Thoracic aorta (tissue), 2 donors: ENCODE data around the gene DNM1. TPM values are rescaled to one million over a fixed set of nuclear protein-coding genes. Genes with fewer than 3 reads are reported as not detected.

Experiments used
- ATAC-seq: fragments of 150-250 bp; one replicate; pipeline ENCODE4 v1.8.0; 2017; ENCODE audit warnings: low read depth; ENCODE audit not compliant: insufficient number of reproducible peaks, low FRiP score
- DNase-seq: peaks from one replicate; pipeline ENCODE4 v3.0.0-alpha.2; 2020; ENCODE audit warnings: low spot score
- H3K27ac ChIP-seq, 2 donors: fragments of 200-600 bp; sonication (generic); 1 replicate in 1 of 2; 2 replicates in 1 of 2; pipeline ENCODE4 v1.5.1; 2016; ENCODE audit warnings: mild to moderate bottlenecking in 2 of 2, moderate library complexity in 2 of 2
- H3K27me3 ChIP-seq: fragments of 200-600 bp; sonication (generic); replicated peaks from 2 replicates; pipeline ENCODE4 v1.6.0; 2016; ENCODE audit warnings: mild to moderate bottlenecking; ENCODE audit not compliant: insufficient read depth
- H3K36me3 ChIP-seq: fragments of 200-600 bp; sonication (generic); one replicate; pipeline ENCODE4 v1.5.1; 2016
- H3K4me1 ChIP-seq, 2 donors: fragments of 200-600 bp; sonication (generic); 1 replicate in 1 of 2; 2 replicates in 1 of 2; pipeline versions ENCODE4 v1.5.1 to v1.6.0; 2016; ENCODE audit warnings: low read depth in 2 of 2, mild to moderate bottlenecking in 1 of 2; ENCODE audit not compliant: control insufficient read depth in 1 of 2
- H3K4me3 ChIP-seq: fragments of 200-600 bp; sonication (generic); 2 replicates; pipeline ENCODE4 v1.5.1; 2016; ENCODE audit warnings: mild to moderate bottlenecking
- H3K9me3 ChIP-seq: fragments of 200-600 bp; sonication (generic); 2 replicates; pipeline ENCODE4 v1.5.1; 2016
- total RNA-seq, 2 donors: library from RNA; depleted of rRNA; stranded (reverse); fragments of >200 nt; gene quantifications; one replicate each; pipeline versions ENCODE4 v1.1.0 to v1.2.3, GENCODE V29; 2016
- TF ChIP-seq, protein P1 (sequence below): fragments of 200-600 bp; sonication (generic); IDR thresholded peaks from one replicate; pipeline ENCODE4 v1.5.1; 2019; ENCODE audit warnings: antibody characterized with exemption

Gene DNM1
- total RNA-seq, 2 donors from 2014 or later = 7.2 to 9.7 TPM

DNA sequence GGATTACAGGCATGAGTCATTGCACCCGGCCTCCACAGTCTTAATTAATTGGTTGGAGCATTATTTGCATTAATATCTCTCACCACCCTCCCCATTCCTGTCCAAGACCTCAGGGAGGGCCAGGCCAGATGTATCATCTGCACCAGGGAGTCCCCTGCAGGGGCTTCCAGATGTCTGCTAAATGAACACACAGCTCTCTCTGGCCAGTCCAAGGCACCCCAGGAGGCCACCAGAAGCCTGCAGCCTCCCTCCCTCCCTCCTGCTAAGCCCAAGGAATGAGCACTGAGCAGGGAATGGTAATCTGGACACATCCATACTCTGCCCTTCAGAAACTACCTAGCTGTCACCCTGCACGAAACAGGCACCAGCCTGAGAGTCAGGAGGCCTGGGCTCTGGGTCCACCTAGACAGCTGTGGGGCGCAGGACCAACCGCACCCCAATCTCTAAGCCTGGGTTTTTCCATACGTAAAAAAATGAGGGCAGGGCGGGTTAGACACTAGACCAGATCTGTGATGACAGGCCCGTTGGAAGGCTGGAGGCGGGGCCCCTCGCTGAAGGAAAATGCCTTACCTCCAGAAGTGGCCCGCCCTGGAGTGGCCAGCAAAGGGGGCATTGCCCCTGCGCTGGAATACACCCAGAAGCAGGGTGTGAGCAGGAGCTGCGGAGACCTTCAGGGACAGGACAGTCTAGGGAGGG, 20.1 kb upstream of the DNM1 start:
- no peak for ATAC-seq
- peaks cover 42% of the 10 kb centered on the region for H3K36me3 ChIP-seq
- H3K27me3 ChIP-seq = no peaks in the 10 kb centered on the region
- no peaks in the 10 kb centered on the region for H3K4me1 ChIP-seq
- no peak overlapping the region for H3K27ac ChIP-seq
- DNase-seq = no peak
- H3K9me3 ChIP-seq = no peaks in the 10 kb centered on the region
- TF ChIP-seq, protein P1, sequence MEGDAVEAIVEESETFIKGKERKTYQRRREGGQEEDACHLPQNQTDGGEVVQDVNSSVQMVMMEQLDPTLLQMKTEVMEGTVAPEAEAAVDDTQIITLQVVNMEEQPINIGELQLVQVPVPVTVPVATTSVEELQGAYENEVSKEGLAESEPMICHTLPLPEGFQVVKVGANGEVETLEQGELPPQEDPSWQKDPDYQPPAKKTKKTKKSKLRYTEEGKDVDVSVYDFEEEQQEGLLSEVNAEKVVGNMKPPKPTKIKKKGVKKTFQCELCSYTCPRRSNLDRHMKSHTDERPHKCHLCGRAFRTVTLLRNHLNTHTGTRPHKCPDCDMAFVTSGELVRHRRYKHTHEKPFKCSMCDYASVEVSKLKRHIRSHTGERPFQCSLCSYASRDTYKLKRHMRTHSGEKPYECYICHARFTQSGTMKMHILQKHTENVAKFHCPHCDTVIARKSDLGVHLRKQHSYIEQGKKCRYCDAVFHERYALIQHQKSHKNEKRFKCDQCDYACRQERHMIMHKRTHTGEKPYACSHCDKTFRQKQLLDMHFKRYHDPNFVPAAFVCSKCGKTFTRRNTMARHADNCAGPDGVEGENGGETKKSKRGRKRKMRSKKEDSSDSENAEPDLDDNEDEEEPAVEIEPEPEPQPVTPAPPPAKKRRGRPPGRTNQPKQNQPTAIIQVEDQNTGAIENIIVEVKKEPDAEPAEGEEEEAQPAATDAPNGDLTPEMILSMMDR = no peak
- no peak overlapping the region for H3K4me3 ChIP-seq

DNA sequence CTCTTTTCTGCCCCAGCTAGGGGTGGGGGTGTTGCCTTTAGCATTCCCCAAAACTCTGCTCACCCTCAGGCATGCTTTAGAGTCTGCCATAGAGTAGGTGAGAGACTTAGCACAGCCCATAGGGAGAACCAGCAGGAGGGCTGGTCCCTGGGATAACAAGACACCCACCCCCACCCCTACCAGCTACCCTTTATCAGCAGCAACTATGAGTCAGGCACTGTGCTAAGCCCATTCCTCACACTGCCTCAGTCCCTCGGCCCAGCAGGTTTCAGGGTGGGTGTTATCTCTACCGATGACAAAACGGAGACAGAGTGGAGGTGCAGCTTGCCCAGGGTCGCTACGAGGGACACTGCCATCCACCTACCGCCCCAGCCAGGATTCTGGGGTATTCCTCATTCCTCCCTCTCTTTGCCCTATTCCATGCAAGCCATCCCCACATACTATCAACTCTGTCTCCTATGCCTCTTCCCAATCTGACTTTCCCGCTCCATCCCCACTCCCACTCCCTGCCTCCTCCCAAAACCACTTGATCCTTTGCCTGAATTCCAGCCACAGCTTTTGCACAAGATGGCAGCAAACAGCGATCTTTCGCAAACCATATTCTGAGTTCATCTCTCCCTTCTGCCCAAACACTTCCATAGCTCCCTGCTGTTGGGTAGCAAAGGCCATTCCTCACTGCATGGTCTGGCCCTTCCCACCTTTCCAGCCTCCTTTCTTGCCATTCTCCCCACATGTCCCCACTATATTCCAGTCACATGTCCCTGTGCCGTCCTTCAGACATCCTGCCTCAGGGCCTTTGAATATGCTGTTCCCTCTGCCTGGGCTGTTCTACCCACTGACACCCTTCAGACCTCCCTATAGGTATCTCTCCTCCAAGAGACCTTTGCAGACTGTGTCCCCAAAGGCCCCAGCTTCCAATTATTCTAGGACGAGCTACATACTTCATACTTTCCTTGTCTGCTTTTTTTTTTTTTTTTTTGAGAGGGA, 16.9 kb upstream of the DNM1 start:
- H3K9me3 ChIP-seq = no peaks in the 10 kb centered on the region
- peaks cover 23% of the 10 kb centered on the region for H3K36me3 ChIP-seq
- peaks cover 6 to 10% of the 10 kb centered on the region in 2 donors for H3K4me1 ChIP-seq
- TF ChIP-seq, protein P1 = no peak
- no peak overlapping the region for H3K27ac ChIP-seq
- no peak for ATAC-seq
- H3K27me3 ChIP-seq = no peaks in the 10 kb centered on the region
- DNase-seq = no peak
- H3K4me3 ChIP-seq = no peak overlapping the region

DNA sequence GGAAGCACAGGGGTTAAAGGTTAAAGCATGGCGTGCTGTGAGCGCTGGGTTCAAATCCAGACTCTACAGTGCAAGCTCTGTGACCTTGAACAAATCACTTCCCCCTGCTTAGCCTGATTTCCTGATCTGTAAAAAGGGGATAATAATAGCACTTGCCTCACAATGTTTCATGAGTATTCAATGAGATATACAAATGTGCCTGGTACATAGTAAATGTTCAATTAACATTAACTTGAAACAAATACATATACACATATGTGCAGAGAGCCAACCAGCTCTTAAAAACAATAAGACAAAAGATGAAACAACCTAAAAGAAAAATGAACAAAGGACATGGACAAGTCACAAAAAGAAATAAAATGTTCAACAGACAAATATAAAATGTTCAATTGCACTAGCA, 15.8 kb upstream of the DNM1 start:
- DNase-seq (no peak), ATAC-seq (no peak)
- H3K4me1 ChIP-seq = peaks cover 9 to 14% of the 10 kb centered on the region in 2 donors
- H3K27me3 ChIP-seq = no peaks in the 10 kb centered on the region
- H3K27ac ChIP-seq = no peak overlapping the region
- peaks cover 20% of the 10 kb centered on the region for H3K36me3 ChIP-seq
- TF ChIP-seq, protein P1 = no peak
- H3K4me3 ChIP-seq = no peak overlapping the region
- H3K9me3 ChIP-seq = no peaks in the 10 kb centered on the region

DNA sequence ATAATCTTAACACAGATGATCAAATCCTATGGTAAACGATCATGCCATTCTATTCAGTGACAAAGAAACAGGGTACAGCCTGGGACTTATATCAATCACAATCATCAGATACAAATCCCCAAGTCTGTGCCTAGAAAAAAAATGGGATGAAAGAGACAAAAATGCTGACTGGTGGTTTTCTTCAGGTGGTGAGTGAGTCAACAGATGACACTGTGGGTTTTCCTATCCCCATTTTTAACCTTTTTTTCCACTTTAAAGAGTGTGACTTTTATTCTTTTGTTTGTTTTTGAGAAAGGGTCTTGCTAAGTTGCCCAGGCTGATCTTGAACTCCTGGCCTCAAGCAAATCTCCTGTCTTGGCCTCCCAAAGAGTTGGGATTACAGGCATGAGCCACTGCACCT, 15.0 kb upstream of the DNM1 start:
- Histone ChIP-seq H3K4me3 (no peak overlapping the region), H3K36me3 (peaks cover 20% of the 10 kb centered on the region), H3K27me3 (no peaks in the 10 kb centered on the region), H3K27ac (no peak overlapping the region), H3K9me3 (no peaks in the 10 kb centered on the region), H3K4me1 (peaks cover 11 to 14% of the 10 kb centered on the region in 2 donors)
- no peak for ATAC-seq
- TF ChIP-seq, protein P1 = no peak
- no peak for DNase-seq

DNA sequence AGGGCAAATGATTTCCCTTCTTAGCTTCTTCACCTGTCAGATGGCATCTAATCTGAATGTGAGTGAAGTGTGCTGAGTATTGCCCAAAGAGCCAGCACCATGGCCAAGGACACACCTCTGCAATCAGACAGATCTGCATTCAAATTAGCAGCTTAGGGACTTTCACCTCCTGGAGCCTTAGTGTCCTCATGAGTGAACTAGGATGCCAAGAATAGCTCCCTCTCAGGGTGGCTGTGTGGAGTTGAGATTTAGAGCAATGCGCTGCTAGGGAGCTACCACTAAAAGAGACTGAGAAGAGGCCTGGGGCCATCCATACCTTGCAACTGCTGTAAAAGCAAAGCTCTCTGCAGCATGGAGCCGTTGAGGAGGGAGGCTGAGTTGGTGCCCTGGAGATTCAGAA, 13.2 kb upstream of the DNM1 start:
- no peak overlapping the region for H3K27ac ChIP-seq
- peaks cover 11 to 14% of the 10 kb centered on the region in 2 donors for H3K4me1 ChIP-seq
- H3K9me3 ChIP-seq = no peaks in the 10 kb centered on the region
- TF ChIP-seq, protein P1 = no peak
- peaks cover 15% of the 10 kb centered on the region for H3K36me3 ChIP-seq
- DNase-seq (no peak), ATAC-seq (no peak)
- H3K4me3 ChIP-seq = peak overlapping the region; percentile 92
- H3K27me3 ChIP-seq = no peaks in the 10 kb centered on the region
